Sigmoid colon (tissue), 3 donors: ENCODE data around the gene NPHP4.

Experiments used
- CTCF ChIP-seq, 4 experiments: fragments of 450-650 bp in 3 of 4; fragments of 200-600 bp in 1 of 4; IDR thresholded peaks; one replicate each; pipeline ENCODE4 v1.5.1; 2016 to 2019; ENCODE audit warnings: antibody characterized with exemption in 4 of 4, mild to moderate bottlenecking in 3 of 4, moderate library complexity in 2 of 4
- POLR2A ChIP-seq, 2 donors: fragments of 450-650 bp; IDR thresholded peaks; one replicate each; pipeline ENCODE4 v1.6.1; 2016; ENCODE audit warnings: antibody characterized with exemption in 2 of 2, mild to moderate bottlenecking in 2 of 2, moderate library complexity in 2 of 2

- no peak for TF ChIP-seq CTCF (IDR thresholded peaks at IDR 0.05)
- TF ChIP-seq POLR2A (IDR thresholded peaks at IDR 0.05) = no peak
Observed at GRCh38 chr1:5843521-5844096, 148.6 kb downstream of the NPHP4 start.
